HepG2 (cell line): ENCODE measurements around the gene CLCN2. TPM values are rescaled to one million over a fixed set of nuclear protein-coding genes. Genes with fewer than 3 reads are reported as not detected.
A peak's percentile ranks its signal among the peaks of the same experiment; 100 is the strongest.

ENCODE experiments used
- ATAC-seq: fragments of 200-7000 bp; cut with Tn5 transposase; 3 replicates; pipeline ENCODE4 v1.9.1; 2020; ENCODE audit warnings: mild to moderate bottlenecking, moderate library complexity
- BruUV-seq: library from RNA; stranded (reverse); fragments of 400-500 nt; replicated peaks from 2 replicates; lab custom pipeline; 2021; lab: Mats Ljungman, UMichigan
- CTCF ChIA-PET: fragments of 300-600 bp; formaldehyde crosslinking; extraction: SDS; loops from one replicate; lab custom pipeline; 2021; ENCODE audit warnings: low total read pairs, inconsistent platforms, low intra/inter-chr PET ratio; lab: Yijun Ruan, JAX
- POLR2A ChIA-PET: fragments of 350-600 bp; sonication (Branson Sonifier 250); formaldehyde crosslinking; loops from one replicate; lab custom pipeline; 2020; ENCODE audit warnings: antibody characterized with exemption, inconsistent platforms; lab: Yijun Ruan, JAX
- DNase-seq: peaks from one replicate; pipeline ENCODE4 v3.0.0-alpha.2; 2015; ENCODE audit warnings: low spot score
- FAIRE-seq: peaks from 3 replicates; lab custom pipeline; 2011; peaks lifted over from hg19 to GRCh38; lab: Jason Lieb, UNC
- H2AFZ ChIP-seq: one replicate; pipeline ENCODE4 v1.6.1; 2011; ENCODE audit warnings: low read length, inconsistent platforms
- H3K27ac ChIP-seq: fragments of 300-600 bp; 3 replicates; pipeline ENCODE4 v1.8.0; 2011; ENCODE audit warnings: mixed run types, mild to moderate bottlenecking, mixed read lengths, low read length, inconsistent platforms; ENCODE audit not compliant: insufficient read depth; ENCODE audit errors: extremely low read length
- H3K27me3 ChIP-seq, 2 experiments: fragments of 200-600 bp in 1 of 2; 2 replicates in 1 of 2; 3 replicates in 1 of 2; pipeline versions ENCODE4 v1.6.0 to v1.8.0; 2011; ENCODE audit warnings: low read length in 2 of 2, mild to moderate bottlenecking in 2 of 2, moderate library complexity in 2 of 2, inconsistent platforms in 1 of 2; ENCODE audit not compliant: insufficient read depth in 2 of 2, control insufficient read depth in 1 of 2
- H3K36me3 ChIP-seq, 2 experiments: fragments of 200-600 bp in 1 of 2; replicated peaks in 1 of 2; 2 replicates in 1 of 2; 3 replicates in 1 of 2; pipeline versions ENCODE4 v1.5.1 to v1.8.0; 2011; ENCODE audit warnings: low read length in 2 of 2, inconsistent platforms in 1 of 2; ENCODE audit not compliant: insufficient read depth in 2 of 2, control insufficient read depth in 1 of 2
- H3K4me1 ChIP-seq: 2 replicates; pipeline ENCODE4 v1.5.1; 2012; ENCODE audit warnings: low read length, inconsistent platforms; ENCODE audit not compliant: insufficient read depth
- H3K4me2 ChIP-seq: 2 replicates; pipeline ENCODE4 v1.6.0; 2011; ENCODE audit warnings: low read depth, low read length, inconsistent platforms
- H3K4me3 ChIP-seq, 3 experiments: fragments of 200-600 bp in 1 of 3; sonication (generic), shearing (Covaris generic) in 1 of 3; replicated peaks in 1 of 3; 2 replicates each; pipeline ENCODE4 v1.5.1; 2011 to 2016; ENCODE audit warnings: low read length in 3 of 3, inconsistent platforms in 2 of 3, low read depth in 2 of 3, mild to moderate bottlenecking in 2 of 3, control low read depth in 1 of 3, mixed read lengths in 1 of 3; ENCODE audit not compliant: insufficient read depth in 1 of 3
- H3K79me2 ChIP-seq: one replicate; pipeline ENCODE4 v1.6.1; 2011; ENCODE audit warnings: low read length, inconsistent platforms; ENCODE audit not compliant: insufficient read depth
- H3K9ac ChIP-seq: 2 replicates; pipeline ENCODE4 v1.6.0; 2011; ENCODE audit warnings: mild to moderate bottlenecking, low read depth, low read length, inconsistent platforms; ENCODE audit not compliant: insufficient read depth
- H3K9me3 ChIP-seq: 2 replicates; pipeline ENCODE4 v1.5.1; 2012; ENCODE audit warnings: mild to moderate bottlenecking, low read length
- H4K20me1 ChIP-seq: 2 replicates; pipeline ENCODE4 v1.6.0; 2011; ENCODE audit warnings: inconsistent platforms, mild to moderate bottlenecking, low read length, moderate library complexity; ENCODE audit not compliant: insufficient read depth
- FOXK2 ChIP-seq: fragments of 450-650 bp; IDR thresholded peaks from 2 replicates; pipeline ENCODE4 v1.6.1; 2016
- KLF9 ChIP-seq: IDR thresholded peaks from 2 replicates; pipeline ENCODE4 v1.6.1; 2016; ENCODE audit warnings: low read depth
- KMT2B ChIP-seq: IDR thresholded peaks from 2 replicates; pipeline ENCODE4 v1.6.1; 2016; ENCODE audit warnings: missing genetic modification reagents, missing compliant biosample characterization
- MBNL3 ChIP-seq: fragments of 250-450 bp; sonication (Bioruptor Pico); conservative IDR thresholded peaks from 2 replicates; pipeline ENCODE4 v1.8.0; 2022; ENCODE audit warnings: mild to moderate bottlenecking, inconsistent platforms
- MED1 ChIP-seq: sonication (generic); formaldehyde crosslinking; IDR thresholded peaks from 2 replicates; pipeline ENCODE4 v1.4.0; 2020; ENCODE audit warnings: missing genetic modification reagents
- NFIB ChIP-seq: sonication (generic); formaldehyde crosslinking; IDR thresholded peaks from 2 replicates; pipeline ENCODE4 v1.9.0; 2021; ENCODE audit warnings: missing genetic modification reagents, mild to moderate bottlenecking, borderline replicate concordance
- NFKBIZ ChIP-seq: IDR thresholded peaks from 2 replicates; pipeline ENCODE4 v1.6.1; 2018; ENCODE audit warnings: missing genetic modification reagents, missing compliant biosample characterization
- PAWR ChIP-seq: sonication (generic); formaldehyde crosslinking; IDR thresholded peaks from 2 replicates; pipeline ENCODE4 v1.4.0; 2020; ENCODE audit warnings: missing genetic modification reagents, mild to moderate bottlenecking, borderline replicate concordance
- SMYD3 ChIP-seq: sonication (generic); formaldehyde crosslinking; IDR thresholded peaks from 2 replicates; pipeline ENCODE4 v1.8.1; 2023; ENCODE audit warnings: mild to moderate bottlenecking, missing genetic modification reagents
- SP140L ChIP-seq: sonication (generic); formaldehyde crosslinking; IDR thresholded peaks from 2 replicates; pipeline ENCODE4 v1.4.0; 2020; ENCODE audit warnings: missing genetic modification reagents, borderline replicate concordance
- TAF1 ChIP-seq: sonication (generic); formaldehyde crosslinking; IDR thresholded peaks from 2 replicates; pipeline ENCODE4 v1.4.0; 2020; ENCODE audit warnings: missing genetic modification reagents
- TSC22D2 ChIP-seq: sonication (generic); formaldehyde crosslinking; IDR thresholded peaks from 2 replicates; pipeline ENCODE4 v1.5.1; 2020; ENCODE audit warnings: missing genetic modification reagents, mild to moderate bottlenecking, borderline replicate concordance
- ZFP41 ChIP-seq: sonication (generic); formaldehyde crosslinking; IDR thresholded peaks from 2 replicates; pipeline ENCODE4 v1.4.0; 2020; ENCODE audit warnings: mild to moderate bottlenecking, missing genetic modification reagents, borderline replicate concordance
- ZNF180 ChIP-seq: sonication (generic); formaldehyde crosslinking; IDR thresholded peaks from 2 replicates; pipeline ENCODE4 v1.4.0; 2020; ENCODE audit warnings: low read depth, missing genetic modification reagents, borderline replicate concordance
- ZNF446 ChIP-seq: sonication (generic); formaldehyde crosslinking; IDR thresholded peaks from 2 replicates; pipeline ENCODE4 v1.5.0; 2020; ENCODE audit warnings: mild to moderate bottlenecking, missing genetic modification reagents
- ZNF552 ChIP-seq: sonication (generic); formaldehyde crosslinking; IDR thresholded peaks from 2 replicates; pipeline ENCODE4 v1.9.0; 2022; ENCODE audit warnings: missing genetic modification reagents, mild to moderate bottlenecking, borderline replicate concordance
- ZNF720 ChIP-seq: sonication (generic); formaldehyde crosslinking; IDR thresholded peaks from 2 replicates; pipeline ENCODE4 v1.4.0; 2020; ENCODE audit warnings: missing genetic modification reagents
- ZSCAN21 ChIP-seq: sonication (generic); formaldehyde crosslinking; IDR thresholded peaks from 2 replicates; pipeline ENCODE4 v1.8.0; 2022; ENCODE audit warnings: mild to moderate bottlenecking, missing genetic modification reagents, moderate library complexity, borderline replicate concordance
- whole genome bisulfite sequencing: methylation state at CpG from one replicate; pipeline ENCODE4 v1.1.6; 2017; ENCODE audit warnings: low lambda C conversion rate; 5-methylcytosine and 5-hydroxymethylcytosine counted together
- in situ Hi-C: cut with HindIII; loops from 2 replicates; pipeline ENCODE4 v1.10.0; 2017; ENCODE audit warnings: low pct_unique_long_range_greater_than_20kb; ENCODE audit not compliant: extremely low pct_ligation_motif_present
- intact Hi-C: fragments of 100-400 bp; cut with micrococcal nuclease; formaldehyde crosslinking; loops from one replicate; pipeline ENCODE4 v1.10.0; 2022; ENCODE audit not compliant: unreplicated experiment
- polyA plus RNA-seq, 8 experiments: library from polyadenylated mRNA; depleted of rRNA in 3 of 8; stranded (reverse) in 7 of 8; unstranded in 1 of 8; fragments of >200 nt; fragmentation: Illumina TruSeq in 4 of 8; extraction: Trizol in 4 of 8; gene quantifications; 2 replicates each; pipeline versions ENCODE4 v1.2.1 to v1.2.3, GENCODE V29; 2011 to 2016; ENCODE audit warnings: low read depth in 4 of 8, missing spikeins in 1 of 8, mixed read lengths in 1 of 8; ENCODE audit not compliant: insufficient read depth in 1 of 8
- total RNA-seq, 5 experiments: library from RNA; depleted of rRNA; stranded (reverse); fragments of >200 nt; fragmentation: Illumina TruSeq; extraction: Trizol; gene quantifications; 2 replicates each; pipeline ENCODE4 v1.2.3, GENCODE V29; 2016; ENCODE audit warnings: low read depth in 1 of 5
- TF ChIP-seq, protein P1 (sequence below): sonication (generic); formaldehyde crosslinking; IDR thresholded peaks from 2 replicates; pipeline ENCODE4 v1.4.0; 2020; ENCODE audit warnings: missing genetic modification reagents
- TF ChIP-seq, protein P2 (sequence below): sonication (generic); formaldehyde crosslinking; IDR thresholded peaks from 2 replicates; pipeline ENCODE4 v1.4.0; 2020; ENCODE audit warnings: missing genetic modification reagents

The CLCN2 gene
- total and polyA plus RNA-seq, 2 of the 13 experiments (the other 11 are each of a cell fraction or from before 2014, with no cell fraction given), result 11.4 to 13.5 TPM

DNA sequence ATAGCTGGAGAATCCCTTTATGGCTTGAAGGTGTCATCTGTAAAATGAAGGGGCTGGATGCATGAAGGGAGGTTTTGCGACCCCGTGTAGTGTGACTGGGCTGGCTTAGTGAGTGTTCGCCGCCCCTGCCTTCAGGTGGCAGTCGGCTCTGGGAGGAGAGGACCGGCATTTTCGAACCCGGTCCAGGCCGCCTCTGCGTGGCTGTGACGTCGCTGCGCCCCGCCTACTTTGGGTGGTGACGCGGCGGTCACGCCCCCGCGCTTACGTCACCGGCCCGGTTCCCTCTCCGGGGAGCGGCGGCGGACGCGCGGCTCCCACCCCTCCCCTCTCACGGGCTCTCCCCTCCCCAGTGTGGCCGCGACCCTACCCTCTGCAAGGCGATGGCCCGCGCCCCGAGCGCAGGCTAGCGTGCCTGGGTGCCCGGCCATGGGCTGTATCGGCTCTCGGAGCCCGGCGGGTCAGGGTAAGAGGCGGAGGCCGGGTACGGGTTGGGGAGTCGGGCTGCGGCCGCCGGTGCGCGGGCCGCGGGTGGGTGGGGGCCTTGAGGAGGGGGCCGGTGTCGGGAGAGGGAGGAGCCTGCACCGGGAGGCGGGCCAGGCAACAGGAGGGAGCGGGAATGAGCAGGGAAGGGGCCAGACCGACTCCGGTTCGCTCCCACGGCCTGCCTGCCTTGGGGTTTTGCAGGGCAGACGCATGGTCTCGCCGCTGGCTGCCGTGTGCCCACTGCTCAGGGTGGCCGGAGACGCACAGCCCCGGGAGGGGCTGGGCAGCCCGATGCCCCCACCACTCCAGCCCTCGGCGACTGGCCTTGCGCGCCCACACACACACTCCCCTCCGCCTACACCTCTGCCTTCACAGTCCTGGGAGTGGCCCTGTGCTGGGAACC is 25.5 kb downstream of the CLCN2 start:
- no peak overlapping the region for H2AFZ ChIP-seq
- H3K4me3 ChIP-seq, result peak overlapping the region; percentile 67 to 94 (median 80)
- H3K9me3 ChIP-seq, result no peaks in the 10 kb centered on the region
- peaks cover 22 to 42% of the 10 kb centered on the region in 2 experiments for H3K36me3 ChIP-seq
- peaks cover 18% of the 10 kb centered on the region for H3K4me1 ChIP-seq
- peaks cover 19% of the 10 kb centered on the region; the same call in 1 of the 2 replicates for H4K20me1 ChIP-seq
- H3K27ac ChIP-seq, result peak overlapping the region; percentile 84
- DNase-seq (peak; percentile 54), FAIRE-seq (peak; percentile 52), ATAC-seq (peak; percentile 66)
- BruUV-seq, result TSS peak; percentile 33
- no peaks in the 10 kb centered on the region; a peak in 1 of 5 replicates for H3K27me3 ChIP-seq
- 0% methylated on average over 1 of the region's 77 CpGs for WGBS
- CTCF ChIA-PET, result no interaction called here
- peaks cover 16% of the 10 kb centered on the region for H3K79me2 ChIP-seq
- POLR2A ChIA-PET, result interaction anchor here (0.7 to 1.9 kb wide), 4 partner anchors 10 to 26 kb away, joined by 3 to 10 read pairs (median 8); partner anchors contain the start of genes CLCN2 and POLR2H
- intact Hi-C loops (no loop called here), in situ Hi-C loops (no loop called here)
- peak overlapping the region; percentile 94 for H3K4me2 ChIP-seq
- peak overlapping the region; percentile 91 for H3K9ac ChIP-seq
- TF ChIP-seq MBNL3 (CRISPR knock-in tag) (no peak), FOXK2 (no peak), KLF9 (0 out of 2 replicates have a peak, but pooled peaks have one; percentile 72), ZNF446 (CRISPR knock-in tag) (no peak), ZSCAN21 (CRISPR knock-in tag) (peak; percentile 70), NFIB (no peak), ZNF552 (CRISPR knock-in tag) (0 out of 2 replicates have a peak, but pooled peaks have one; percentile 67), TSC22D2 (CRISPR knock-in tag) (no peak), KMT2B (peak; percentile 17; the same call in 1 of the 2 replicates), SMYD3 (no peak), SP140L (0 out of 2 replicates have a peak, but pooled peaks have one; percentile 11), PAWR (CRISPR knock-in tag) (no peak), ZNF720 (CRISPR knock-in tag) (no peak), ZFP41 (CRISPR knock-in tag) (no peak), NFKBIZ (CRISPR knock-in tag) (peak; percentile 50; the same call in 1 of the 2 replicates), MED1 (peak; percentile 10; the same call in 1 of the 2 replicates), TAF1 (CRISPR knock-in tag) (peak; percentile 57), ZNF180 (CRISPR knock-in tag) (no peak)
- TF ChIP-seq, protein P1, sequence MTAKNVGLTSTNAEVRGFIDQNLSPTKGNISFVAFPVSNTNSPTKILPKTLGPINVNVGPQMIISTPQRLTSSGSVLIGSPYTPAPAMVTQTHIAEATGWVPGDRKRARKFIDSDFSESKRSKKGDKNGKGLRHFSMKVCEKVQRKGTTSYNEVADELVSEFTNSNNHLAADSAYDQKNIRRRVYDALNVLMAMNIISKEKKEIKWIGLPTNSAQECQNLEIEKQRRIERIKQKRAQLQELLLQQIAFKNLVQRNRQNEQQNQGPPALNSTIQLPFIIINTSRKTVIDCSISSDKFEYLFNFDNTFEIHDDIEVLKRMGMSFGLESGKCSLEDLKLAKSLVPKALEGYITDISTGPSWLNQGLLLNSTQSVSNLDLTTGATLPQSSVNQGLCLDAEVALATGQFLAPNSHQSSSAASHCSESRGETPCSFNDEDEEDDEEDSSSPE (CRISPR knock-in tag), result no peak
- TF ChIP-seq, protein P2, sequence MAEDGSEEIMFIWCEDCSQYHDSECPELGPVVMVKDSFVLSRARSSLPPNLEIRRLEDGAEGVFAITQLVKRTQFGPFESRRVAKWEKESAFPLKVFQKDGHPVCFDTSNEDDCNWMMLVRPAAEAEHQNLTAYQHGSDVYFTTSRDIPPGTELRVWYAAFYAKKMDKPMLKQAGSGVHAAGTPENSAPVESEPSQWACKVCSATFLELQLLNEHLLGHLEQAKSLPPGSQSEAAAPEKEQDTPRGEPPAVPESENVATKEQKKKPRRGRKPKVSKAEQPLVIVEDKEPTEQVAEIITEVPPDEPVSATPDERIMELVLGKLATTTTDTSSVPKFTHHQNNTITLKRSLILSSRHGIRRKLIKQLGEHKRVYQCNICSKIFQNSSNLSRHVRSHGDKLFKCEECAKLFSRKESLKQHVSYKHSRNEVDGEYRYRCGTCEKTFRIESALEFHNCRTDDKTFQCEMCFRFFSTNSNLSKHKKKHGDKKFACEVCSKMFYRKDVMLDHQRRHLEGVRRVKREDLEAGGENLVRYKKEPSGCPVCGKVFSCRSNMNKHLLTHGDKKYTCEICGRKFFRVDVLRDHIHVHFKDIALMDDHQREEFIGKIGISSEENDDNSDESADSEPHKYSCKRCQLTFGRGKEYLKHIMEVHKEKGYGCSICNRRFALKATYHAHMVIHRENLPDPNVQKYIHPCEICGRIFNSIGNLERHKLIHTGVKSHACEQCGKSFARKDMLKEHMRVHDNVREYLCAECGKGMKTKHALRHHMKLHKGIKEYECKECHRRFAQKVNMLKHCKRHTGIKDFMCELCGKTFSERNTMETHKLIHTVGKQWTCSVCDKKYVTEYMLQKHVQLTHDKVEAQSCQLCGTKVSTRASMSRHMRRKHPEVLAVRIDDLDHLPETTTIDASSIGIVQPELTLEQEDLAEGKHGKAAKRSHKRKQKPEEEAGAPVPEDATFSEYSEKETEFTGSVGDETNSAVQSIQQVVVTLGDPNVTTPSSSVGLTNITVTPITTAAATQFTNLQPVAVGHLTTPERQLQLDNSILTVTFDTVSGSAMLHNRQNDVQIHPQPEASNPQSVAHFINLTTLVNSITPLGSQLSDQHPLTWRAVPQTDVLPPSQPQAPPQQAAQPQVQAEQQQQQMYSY, result no peak; the same call in 1 of the 2 replicates
